HG03039 (cell line): ENCODE results near the gene MCM9.
A peak's percentile ranks its signal among the peaks of the same experiment; 100 is the strongest.

Source experiments
- ATAC-seq: cut with Tn5 transposase; IDR thresholded peaks from one replicate; pipeline ENCODE4 v1.9.1; 2021; ENCODE audit warnings: mild to moderate bottlenecking, moderate library complexity; ENCODE audit not compliant: unreplicated experiment

Gene MCM9

DNA sequence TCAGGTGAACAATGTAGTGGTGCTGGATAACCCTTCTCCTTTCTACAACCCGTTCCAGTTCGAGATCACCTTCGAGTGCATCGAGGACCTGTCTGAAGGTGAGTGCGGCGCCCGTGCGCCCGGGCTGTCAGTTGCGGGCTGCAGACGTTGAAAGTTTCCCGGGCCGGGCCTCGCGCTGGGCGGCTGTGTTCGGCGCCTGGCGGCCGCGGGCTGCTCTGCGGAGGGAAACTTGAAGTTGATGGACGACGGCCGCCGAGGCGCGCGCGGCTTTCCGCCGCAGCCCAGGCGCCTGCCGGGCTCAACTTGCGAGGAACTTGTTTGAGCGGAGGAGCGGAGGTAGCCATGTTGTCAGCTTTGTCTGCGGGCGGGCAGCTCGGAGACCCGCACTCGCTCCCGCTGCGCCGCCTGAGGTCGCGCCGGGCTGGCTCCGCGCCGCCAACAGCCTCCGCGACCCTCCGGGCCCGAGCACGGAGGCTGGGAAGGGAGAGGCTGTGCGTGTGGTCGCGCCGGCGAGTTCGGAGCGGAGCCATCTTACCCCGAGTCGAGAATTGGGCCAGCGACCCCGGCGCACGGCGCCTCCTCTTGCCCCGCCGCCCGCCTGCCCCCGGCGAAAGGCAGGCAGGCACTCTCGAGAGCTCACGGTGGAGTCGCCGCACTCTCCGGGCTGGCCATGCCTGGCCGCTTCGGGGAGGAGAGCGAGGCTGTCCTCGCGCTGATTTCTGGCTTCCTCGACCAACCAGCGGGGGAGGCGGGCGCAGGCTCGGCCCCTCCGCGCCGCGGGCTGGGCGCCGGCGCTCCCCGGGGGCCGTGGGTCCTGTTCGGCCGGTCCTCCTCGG, 40.3 kb downstream of the MCM9 start:
- peak; percentile 33 for ATAC-seq

DNA sequence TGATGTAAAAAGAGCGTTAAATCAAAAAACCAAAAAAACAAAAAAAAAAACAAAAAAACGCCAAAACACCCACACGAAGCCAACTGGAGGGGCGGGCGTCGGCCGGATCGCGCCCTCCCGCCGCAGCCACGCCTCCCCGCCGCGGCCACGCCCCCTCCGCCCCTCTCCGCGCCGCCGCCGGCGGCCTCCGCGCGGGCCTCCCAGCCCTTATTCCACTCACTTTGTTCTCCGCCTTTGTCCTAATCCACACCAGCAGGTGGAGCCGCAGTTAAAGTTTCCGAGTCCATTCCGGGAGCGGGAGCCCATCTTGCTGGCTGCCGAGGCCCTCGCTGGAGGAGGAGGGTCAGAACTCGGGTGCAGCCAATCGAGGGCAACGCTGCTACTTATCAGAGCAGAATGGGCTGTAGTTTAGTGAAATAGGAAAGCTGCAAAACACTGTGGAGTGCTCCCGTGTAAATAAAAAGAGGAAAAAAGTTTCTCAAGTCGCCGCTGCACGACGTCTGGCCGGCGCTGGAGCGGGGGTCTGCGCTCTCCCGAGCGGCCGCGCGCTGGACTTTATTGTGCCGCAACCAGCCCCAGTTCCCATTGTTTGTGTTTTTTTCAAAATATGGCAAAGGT, 41.0 kb downstream of the MCM9 start, which contains the start of gene ASF1A:
Gene ASF1A, plus strand, starts transcription at position 346 of the 618 bp plus-strand sequence. Its CDS starts 262 bp downstream, at position 608.
- ATAC-seq = peak; percentile 64

- ATAC-seq = peak; percentile 3
Measured at GRCh38 chr6:118893064-118893806, 41.7 kb downstream of the MCM9 start.

DNA sequence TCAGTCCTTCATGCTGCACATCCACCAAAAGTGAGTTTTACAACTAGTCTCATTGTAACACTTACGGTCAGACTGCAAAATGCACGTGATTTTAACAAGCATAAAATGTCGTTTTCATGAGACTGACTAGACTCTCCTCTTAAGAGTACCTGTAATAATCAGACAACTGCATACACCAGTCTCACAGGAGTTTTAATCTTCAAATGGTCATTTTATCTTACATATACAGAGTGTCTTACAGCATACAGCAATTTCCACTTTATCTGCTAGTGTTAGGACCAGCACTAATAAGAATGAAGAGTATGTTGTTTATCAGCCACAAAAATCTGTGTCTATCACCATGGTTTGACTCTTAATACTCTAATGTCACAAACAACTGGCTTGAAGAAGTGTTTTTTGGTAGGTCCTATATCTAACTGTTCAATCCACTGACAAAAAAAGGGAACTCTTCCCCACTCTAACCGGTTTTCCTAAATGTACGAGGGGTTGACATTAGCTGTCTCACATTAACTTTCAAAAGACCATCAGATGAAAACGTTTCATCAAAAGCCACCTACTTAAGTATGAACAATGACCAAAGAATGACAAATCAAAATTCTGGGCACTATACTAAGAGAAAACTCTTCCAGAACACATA, 42.5 kb downstream of the MCM9 start:
- no peak for ATAC-seq

GRCh38 chr6:118890997-118891790, 43.8 kb downstream of the MCM9 start:
- no peak for ATAC-seq

DNA sequence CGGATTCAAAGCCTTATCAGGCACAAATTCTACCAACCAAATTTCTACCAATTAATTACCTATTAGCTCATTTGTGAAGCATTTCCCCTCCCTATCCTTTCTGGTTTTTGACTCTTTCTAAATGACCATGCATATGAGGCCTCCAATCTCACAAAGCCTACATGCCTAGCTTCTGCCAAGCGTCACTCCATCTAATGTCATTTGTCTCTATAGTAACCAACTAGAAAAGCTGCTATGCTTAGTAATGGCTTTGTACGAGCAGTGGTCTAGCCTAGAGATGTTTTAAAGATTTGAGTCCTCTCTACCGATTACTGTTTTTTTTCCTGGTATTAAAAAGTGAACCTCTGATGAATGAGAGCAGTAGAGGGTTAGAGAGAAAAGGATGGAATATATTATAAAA, 45.8 kb downstream of the MCM9 start:
- no peak for ATAC-seq

DNA sequence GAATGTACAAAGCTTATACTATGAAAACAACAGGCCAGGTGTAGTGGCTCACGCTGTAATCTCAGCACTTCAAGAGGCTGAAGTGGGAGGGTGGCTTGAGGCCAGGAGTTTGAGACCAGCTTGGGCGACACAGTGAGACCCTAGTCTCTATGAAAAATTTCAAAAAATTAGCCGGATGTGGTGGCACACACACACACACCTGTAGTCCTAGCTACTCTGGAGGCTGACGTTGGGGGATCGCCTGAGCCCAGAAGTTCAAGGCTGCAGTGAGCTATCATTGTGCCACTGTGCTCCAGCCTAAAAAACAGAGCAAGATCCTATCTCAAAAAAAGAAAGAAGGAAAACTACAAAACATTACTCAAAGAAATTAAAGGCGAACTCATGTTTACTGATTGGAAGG, 48.3 kb downstream of the MCM9 start:
- ATAC-seq = no peak

DNA sequence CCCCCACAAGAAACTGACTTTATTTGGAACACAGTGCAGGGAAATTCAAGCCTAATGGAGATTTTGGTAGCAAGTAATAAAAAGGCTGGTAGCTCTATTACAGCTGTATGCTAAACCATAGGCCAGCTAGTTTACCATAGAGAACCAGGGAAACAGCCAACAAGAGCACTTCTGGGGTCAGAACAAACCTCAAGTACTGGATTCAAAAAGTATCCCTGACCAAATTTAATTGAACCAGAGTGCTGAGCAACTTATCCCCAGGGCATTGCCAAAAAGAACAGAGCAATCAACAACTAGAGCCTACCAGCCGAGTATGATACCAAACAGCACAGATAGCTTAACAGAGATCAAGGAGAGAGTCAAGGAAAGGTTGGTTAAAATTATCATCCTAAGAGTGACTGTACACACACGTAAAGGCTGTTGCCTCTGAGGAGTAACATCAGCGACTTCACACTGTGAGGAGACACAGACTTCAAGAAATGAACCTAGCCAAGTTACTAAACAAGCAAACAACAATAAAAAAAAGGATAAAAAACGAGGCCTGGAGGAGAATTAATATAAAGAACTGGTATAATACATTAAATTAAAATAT, 52.5 kb downstream of the MCM9 start:
- no peak for ATAC-seq

DNA sequence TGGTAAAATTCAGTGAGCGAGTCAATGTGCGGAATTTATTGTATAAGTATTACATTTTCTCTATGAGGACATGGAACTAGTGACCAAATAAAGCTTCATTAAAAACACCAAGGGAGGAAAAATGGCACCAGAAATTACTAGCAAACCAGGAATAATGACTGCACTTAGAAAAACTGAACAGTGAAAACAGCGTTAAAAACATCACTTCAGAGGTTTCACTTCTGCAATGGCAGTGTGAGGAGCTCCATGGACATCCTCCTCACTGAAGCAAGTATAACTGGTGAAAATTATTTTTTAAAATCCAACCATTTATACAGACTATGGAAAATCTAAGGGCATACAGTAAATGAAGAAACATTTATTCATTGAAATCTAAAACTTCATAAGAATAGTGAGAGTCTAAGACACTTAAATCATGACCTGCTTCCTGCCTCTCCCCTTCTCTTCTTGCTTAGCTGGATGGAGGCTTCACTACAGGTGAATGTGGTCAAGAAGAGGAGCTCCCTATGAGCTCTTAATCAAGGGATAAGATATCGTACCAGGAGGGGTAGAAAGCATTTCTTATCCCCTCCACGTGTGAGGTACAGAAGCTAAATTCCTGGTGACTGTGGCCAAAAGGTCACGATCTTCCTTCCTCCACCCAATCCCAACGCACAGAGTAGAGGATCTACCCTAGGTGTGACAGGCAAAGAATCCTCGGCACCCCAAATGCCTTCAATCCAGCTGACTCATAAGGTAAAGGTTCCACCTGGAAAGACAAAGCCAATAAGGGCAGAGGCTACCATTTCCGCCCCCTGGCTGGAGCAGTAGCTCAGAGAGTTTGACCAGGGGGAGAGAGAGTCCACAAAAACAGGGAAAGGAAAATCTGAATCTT, 53.3 kb downstream of the MCM9 start:
- peak; percentile 87 for ATAC-seq

DNA sequence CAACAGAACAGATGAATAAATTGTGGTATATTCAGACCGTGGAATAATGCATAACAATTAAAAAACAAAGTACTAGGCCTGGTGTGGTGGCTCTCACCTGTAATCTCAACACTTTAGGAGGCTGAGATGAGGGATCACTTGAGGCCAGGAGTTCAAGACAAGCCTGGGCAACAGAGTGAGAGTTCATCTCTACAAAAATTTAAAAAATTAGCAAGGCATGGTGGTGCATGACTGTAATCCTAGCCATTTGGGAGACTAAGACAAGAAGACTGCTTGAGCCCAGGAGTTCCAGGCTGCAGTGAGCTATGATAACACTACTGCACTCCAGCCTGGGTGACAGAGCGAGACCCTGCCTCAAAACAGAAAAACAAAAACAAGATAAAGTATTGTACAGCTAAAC, 57.2 kb downstream of the MCM9 start:
- no peak for ATAC-seq

DNA sequence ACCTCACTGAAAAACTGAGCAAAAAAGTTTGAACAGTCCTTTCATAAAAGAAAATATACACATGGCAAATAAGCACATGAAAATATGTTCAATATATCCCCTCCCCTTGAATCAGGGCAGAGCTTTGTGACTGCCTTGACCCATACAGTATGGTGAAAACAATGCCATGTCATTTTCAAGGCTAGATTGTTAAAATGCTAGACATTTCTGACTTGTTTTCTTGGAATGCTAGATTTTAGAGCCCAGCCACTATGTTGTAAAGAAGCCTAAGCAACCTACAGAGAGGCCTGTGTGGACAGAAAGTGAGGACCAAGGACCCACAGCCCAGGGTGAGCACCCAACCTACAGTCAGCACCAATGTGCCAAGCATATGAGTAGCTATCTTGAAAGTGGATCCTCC, 58.1 kb downstream of the MCM9 start:
- ATAC-seq = no peak

GRCh38 chr6:118876198-118876597, 58.8 kb downstream of the MCM9 start:
- no peak for ATAC-seq

DNA sequence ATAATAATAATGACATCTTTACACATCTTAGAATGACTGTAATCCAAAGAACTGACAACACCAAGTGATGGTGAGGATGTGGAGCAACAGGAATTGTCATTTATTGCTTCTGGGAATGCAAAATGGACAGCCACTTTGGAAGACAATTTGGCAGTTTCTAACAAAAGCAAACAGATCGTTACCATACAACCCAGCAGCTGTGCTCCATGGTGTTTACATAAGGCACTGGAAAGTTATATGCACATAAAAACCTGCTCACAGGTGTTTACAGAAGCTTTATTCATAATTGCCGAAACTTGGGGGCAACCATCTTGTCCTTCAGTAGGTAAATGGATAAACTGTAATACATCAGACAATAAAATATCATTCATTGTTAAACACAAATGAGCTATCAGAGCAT, 59.3 kb downstream of the MCM9 start:
- no peak for ATAC-seq

- no peak for ATAC-seq
Measured at GRCh38 chr6:118873239-118873638, 61.7 kb downstream of the MCM9 start.

DNA sequence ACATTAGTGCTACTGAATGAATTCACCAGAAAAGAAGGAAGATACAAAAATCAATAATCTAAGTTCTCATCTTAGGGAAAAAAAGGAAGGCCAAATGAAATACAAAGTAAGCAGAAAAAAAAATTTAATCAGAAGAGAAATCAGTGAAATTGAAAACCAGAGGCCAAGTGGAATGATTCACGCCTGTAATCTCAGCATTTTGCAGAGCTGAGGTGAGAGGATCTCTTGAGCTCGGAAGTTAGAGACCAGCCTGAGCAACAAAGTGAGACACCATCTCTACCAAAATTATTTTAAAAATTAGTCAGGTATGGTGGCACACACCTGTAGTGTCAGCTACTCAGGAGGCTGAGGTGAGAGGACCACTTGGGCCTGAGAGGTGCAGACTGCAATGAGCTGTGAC, 62.2 kb downstream of the MCM9 start:
- ATAC-seq = no peak

GRCh38 chr6:118872318-118872717, 62.6 kb downstream of the MCM9 start:
- no peak for ATAC-seq

DNA sequence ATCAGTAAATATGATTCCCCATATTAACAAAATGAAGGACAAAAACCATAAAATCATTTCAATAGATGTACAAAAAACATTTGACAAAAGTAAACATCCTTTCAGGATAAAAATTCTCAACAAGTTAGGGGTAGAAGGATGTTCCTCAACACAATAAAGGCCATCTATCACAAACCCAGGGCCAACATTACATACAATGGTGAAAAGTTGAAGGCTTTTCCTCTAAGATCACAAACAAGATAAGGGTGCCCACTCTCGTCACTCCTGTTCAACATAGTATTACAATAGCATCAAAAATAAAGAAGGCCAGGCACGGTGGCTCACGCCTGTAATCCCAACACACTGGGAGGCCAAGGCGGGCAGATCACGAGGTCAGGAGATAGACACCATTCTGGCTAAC, 63.6 kb downstream of the MCM9 start:
- ATAC-seq = no peak

DNA sequence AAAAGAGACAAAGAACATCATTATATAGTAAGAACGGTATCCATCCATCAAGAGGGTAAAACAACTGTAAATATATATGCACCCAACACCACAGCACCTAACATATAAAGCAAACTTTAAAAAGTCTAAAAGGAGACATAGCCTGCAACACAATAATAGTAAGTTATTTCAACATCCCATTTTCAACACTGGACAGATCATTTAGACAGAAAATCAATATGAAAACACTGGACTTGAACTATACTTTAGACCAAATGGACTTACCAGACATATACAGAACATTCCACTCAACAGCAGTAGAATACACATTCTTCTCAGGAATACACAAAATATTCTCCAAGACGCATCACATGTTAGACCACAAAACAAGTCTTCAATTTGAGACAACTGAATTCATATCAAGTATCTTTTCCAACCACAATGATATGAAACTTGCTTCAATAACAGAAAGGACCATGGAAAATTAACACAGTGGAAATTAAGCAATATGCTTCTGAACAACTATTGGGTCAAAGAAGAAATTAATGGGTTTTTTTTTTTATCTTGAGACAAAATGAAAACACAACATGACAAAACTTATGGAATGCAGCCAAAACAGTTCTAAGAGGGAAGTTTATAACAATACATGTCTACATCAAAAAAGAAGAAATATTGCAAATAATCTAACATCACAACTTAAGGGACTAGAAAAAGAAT, 64.9 kb downstream of the MCM9 start:
- ATAC-seq = no peak

- no peak for ATAC-seq
Measured at GRCh38 chr6:118869350-118869749, 65.6 kb downstream of the MCM9 start.
